ENCODE results near the gene CBR3.

CBR3 gene

DNA sequence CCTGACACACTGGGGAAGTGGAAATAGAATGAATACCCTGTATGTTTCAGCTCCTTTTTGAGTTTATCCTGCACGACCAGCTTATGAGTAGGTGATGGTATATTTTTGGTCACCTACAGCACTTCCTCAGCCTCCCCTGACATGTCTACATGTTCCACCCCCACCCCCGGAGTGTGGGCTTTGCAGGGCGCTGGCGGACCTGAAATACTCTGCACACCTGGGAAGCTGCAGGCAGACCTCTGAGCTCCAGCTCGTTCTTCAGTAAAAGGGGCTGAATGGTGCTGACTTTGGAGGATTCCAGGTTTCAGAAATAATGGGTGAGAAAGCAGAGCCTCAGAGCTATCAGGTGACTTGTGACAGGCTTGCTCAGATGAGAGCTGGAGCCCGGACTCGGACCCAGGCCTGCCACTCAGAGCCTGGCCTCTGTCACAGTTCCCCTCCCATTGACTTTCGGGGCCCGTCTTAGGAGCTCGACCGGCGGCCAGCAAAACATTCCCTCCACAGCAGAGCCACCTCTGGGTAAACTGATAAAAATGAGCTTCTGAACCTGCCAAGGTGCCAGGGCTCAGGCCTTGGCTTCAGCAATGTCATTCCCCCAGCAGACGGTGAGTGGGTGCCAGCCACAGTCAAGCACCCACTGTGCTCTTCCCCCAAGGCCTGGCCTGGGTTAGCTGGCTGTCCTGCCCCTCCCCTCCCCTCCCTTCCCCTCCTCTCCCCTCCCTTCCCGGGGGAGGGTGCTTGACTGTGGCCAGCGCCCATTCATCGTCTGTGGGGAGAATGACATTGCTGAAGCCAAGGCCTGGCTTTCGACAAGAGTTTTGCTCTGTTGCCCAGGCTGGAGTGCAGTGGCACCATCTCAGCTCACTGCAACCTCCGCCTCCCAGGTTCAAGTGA is 51.9 kb downstream of the CBR3 start:
- DNase-seq, result no peak

DNA sequence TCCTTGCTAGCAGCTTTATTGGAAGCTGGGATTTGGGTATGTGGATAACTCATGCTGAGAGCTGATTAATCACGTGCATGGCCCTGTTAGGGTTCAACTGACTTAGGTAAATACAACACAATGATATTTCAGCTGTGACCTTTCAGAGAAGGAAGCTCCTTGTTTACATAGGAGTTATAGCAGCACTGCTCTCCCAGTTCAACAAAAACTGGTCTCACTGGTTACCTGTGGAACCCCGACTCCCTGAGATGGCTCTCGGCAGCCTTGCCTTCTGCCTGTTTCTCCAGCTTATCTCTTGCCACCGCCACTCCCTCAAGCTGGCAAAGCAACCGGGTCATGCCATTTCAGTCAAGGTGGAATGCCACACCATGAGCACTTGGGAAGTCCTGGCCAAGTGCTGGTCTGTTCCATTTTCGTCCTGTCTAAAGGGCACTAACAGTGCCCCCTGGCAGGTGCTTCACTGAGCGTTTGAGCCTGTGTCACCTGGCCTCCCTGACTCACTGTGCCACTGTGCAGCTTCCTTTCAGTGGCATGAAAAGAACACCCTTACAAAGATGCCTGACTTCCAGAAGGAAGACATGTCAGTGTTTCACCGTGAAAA is 53.3 kb downstream of the CBR3 start:
- DNase-seq, result no peak

DNA sequence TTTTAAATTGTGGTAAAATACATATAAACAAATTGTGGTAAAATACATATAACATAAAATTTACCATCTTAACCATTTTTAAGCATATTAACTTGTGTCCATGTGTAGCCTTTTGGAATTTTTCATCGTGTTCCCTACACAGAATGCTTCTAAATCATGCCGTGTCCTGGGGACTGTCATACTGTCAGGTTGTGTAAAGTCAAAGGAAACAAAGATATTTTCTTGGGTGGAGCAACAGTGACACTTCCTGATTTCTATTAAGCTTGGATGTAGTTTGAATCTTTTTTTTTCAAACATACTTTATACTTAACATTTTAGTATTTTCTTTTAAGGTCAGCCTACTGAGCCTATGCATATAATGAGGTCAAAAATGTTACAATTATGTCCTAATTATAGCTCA is 54.1 kb downstream of the CBR3 start:
- no peak for DNase-seq

DNA sequence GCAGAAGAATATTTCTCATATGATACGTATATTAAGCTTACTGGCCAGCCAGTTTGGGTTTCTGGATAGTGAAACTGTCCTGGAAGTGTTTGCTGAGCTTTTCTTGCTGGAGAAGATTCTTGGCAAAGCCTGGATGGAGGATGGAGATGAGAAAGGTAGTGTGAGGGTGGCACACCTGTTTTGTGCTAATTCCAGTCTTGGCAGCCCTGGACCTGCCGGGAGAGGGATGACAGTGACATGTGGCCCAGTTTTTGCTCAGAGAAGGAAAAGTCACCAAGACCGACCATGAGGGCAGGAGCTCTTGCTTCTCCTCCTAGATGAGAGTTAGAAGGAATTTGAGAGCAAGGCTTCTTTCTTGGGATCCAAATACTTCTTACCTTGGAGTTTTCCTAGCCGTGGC is 55.9 kb downstream of the CBR3 start:
- DNase-seq, result no peak

DNA sequence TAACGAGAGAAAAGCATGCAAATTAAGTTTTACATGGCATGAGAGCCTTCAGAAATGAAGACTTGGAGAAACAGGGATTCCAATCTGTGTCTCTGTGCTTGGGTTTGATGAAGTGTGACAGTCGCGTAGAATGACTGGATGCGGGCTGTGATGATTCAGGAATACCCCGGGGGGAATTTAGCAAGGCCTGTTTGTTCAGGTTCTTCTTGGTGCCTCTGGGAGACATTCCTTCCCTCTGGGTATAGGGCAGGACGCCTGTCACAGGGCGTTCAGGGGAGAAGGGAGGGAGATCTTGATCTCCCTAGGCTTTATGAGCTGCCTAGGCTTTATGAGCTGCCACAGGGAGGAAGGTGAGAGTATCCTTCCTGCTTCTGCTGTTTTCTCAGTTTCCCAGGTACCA is 58.3 kb downstream of the CBR3 start:
- no peak for DNase-seq

DNA sequence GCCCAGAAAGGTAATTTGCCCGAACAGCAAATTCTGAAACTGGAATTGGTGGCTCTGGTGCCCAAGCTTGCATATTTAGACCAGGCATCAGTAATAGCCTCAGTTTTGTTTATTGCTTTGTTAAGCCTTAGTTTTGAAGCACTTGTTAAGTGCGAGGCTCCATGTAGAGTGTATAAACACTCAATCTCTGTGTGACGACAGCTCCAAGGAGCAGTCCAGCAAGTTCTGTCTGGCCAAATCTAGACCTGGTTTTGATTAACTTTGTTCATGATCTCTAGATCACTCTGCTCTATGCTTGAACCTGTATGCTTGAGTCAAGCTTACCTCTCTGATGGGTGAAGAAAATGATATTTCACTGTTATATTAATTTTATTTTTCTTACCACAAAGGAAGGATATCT is 59.1 kb downstream of the CBR3 start:
- DNase-seq, result no peak

DNA sequence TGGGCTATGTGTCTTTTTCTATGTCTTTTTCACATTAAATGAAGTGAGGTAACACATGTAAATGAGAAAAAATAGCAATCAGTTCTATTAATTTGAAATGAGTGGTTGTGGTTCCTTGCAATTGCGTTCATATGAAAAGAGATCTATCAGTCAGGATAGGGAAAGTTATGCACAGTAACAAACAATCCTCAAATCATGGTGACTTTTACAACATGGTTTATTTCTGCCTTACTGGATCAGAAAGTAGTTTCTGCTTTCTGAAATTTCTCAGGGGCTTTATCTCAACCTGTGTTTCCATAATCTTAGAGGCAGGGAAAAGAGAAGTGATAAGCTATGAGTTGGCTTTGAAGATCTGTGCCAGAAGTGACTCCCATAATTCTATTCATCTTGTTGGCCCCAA is 60.7 kb downstream of the CBR3 start:
- DNase-seq, result no peak
